Measurements from ENCODE around the gene OR56B1.
A peak's percentile ranks its signal among the peaks of the same experiment; 100 is the strongest.
"Not testable (repeated sequence)": the region's sequence is repeated elsewhere in the genome, so short reads cannot be mapped to it uniquely, and the experiment has no call there.

The OR56B1 gene

GRCh38 chr11:5736396-5736795 lies at the start of gene OR56B1:
OR56B1 (plus strand) TSS chr11:5736448; CDS start chr11:5736517, 69 bp downstream.
- no peak for DNase-seq (ENCODE audit: low read depth)

- DNase-seq (ENCODE audit: low read depth): no peak
Measured at GRCh38 chr11:5688482-5688881, 47.8 kb upstream of the OR56B1 start.

GRCh38 chr11:5689551-5689983 lies 46.7 kb upstream of the OR56B1 start, which contains the start of gene TRIM22:
TRIM22 (plus strand) TSS chr11:5689790; CDS start chr11:5696233, 6,443 bp downstream.
- DNase-seq (ENCODE audit: low read depth): peak; percentile 76

- DNase-seq (ENCODE audit: low read depth): peak; percentile 19
Measured at GRCh38 chr11:5690216-5690615, 46.0 kb upstream of the OR56B1 start.

- DNase-seq (ENCODE audit: low read depth): peak; percentile 27
Measured at GRCh38 chr11:5690736-5691135, 45.5 kb upstream of the OR56B1 start.

- not testable (repeated sequence) for DNase-seq (ENCODE audit: low read depth)
Measured at GRCh38 chr11:5691238-5691963, 44.8 kb upstream of the OR56B1 start.

- no peak for DNase-seq (ENCODE audit: low read depth)
Measured at GRCh38 chr11:5691964-5692361, 44.3 kb upstream of the OR56B1 start.

GRCh38 chr11:5694642-5695041 lies 41.6 kb upstream of the OR56B1 start:
- no peak for DNase-seq (ENCODE audit: low read depth)

GRCh38 chr11:5695580-5695979 lies 40.7 kb upstream of the OR56B1 start:
- DNase-seq (ENCODE audit: low read depth): no peak

- no peak for DNase-seq (ENCODE audit: low read depth)
Measured at GRCh38 chr11:5696210-5696609, 40.0 kb upstream of the OR56B1 start.

GRCh38 chr11:5698281-5698680 lies 38.0 kb upstream of the OR56B1 start:
- DNase-seq (ENCODE audit: low read depth): no peak

- DNase-seq (ENCODE audit: low read depth): no peak
Measured at GRCh38 chr11:5700421-5701054, 35.7 kb upstream of the OR56B1 start.

GRCh38 chr11:5701055-5701577 lies 35.1 kb upstream of the OR56B1 start:
- no peak for DNase-seq (ENCODE audit: low read depth)

GRCh38 chr11:5703741-5704536 lies 32.3 kb upstream of the OR56B1 start:
- no peak for DNase-seq (ENCODE audit: low read depth)

GRCh38 chr11:5705688-5706087 lies 30.6 kb upstream of the OR56B1 start:
- DNase-seq (ENCODE audit: low read depth): no peak

- DNase-seq (ENCODE audit: low read depth): no peak
Measured at GRCh38 chr11:5712507-5712906, 23.7 kb upstream of the OR56B1 start.

- DNase-seq (ENCODE audit: low read depth): no peak
Measured at GRCh38 chr11:5713695-5714094, 22.6 kb upstream of the OR56B1 start.

- not testable (repeated sequence) for DNase-seq (ENCODE audit: low read depth)
Measured at GRCh38 chr11:5716518-5716917, 19.7 kb upstream of the OR56B1 start.

- DNase-seq (ENCODE audit: low read depth): peak; percentile 8
Measured at GRCh38 chr11:5719703-5720495, 16.3 kb upstream of the OR56B1 start.

- DNase-seq (ENCODE audit: low read depth): no peak
Measured at GRCh38 chr11:5722622-5723021, 13.6 kb upstream of the OR56B1 start.

- no peak for DNase-seq (ENCODE audit: low read depth)
Measured at GRCh38 chr11:5726351-5726750, 9.9 kb upstream of the OR56B1 start.

- no peak for DNase-seq (ENCODE audit: low read depth)
Measured at GRCh38 chr11:5727691-5728090, 8.6 kb upstream of the OR56B1 start.

All from GM04503 (cell line).